C4-2B (cell line): ENCODE data around the gene TBCEL.

Experiments used
- CTCF ChIP-seq: fragments of 450-650 bp; conservative IDR thresholded peaks from 2 replicates; pipeline ENCODE4 v1.5.1; 2017; ENCODE audit warnings: mild to moderate bottlenecking
- ZFX ChIP-seq: fragments of 450-650 bp; IDR thresholded peaks from 2 replicates; pipeline ENCODE4 v1.6.1; 2017

- TF ChIP-seq CTCF: no peak
- TF ChIP-seq ZFX: no peak
Observed at GRCh38 chr11:121006922-121007321, 17.0 kb upstream of the TBCEL start.
